Measurements from ENCODE around the gene CLCN7.

DNA sequence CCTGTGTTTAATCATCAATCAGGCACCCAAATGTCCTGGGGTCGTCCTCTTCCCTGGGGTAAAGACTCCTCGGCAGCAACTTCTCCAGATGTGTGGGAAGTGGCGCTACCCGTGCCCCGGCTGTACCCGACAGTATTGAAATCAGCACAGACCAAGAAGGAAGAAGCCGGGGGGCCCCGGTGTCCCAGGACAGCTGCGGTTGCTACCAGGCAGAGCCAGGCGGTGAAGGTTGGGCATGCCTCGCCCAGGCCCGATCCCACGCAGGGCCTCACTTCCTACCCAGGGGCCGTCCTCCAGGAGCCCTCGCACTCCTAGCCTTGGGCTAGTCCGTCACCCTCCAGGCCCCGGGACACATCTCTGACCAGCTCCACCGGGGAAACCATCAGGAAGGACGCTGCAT lies 21.5 kb downstream of the CLCN7 start:
- TF ChIP-seq, protein P1, sequence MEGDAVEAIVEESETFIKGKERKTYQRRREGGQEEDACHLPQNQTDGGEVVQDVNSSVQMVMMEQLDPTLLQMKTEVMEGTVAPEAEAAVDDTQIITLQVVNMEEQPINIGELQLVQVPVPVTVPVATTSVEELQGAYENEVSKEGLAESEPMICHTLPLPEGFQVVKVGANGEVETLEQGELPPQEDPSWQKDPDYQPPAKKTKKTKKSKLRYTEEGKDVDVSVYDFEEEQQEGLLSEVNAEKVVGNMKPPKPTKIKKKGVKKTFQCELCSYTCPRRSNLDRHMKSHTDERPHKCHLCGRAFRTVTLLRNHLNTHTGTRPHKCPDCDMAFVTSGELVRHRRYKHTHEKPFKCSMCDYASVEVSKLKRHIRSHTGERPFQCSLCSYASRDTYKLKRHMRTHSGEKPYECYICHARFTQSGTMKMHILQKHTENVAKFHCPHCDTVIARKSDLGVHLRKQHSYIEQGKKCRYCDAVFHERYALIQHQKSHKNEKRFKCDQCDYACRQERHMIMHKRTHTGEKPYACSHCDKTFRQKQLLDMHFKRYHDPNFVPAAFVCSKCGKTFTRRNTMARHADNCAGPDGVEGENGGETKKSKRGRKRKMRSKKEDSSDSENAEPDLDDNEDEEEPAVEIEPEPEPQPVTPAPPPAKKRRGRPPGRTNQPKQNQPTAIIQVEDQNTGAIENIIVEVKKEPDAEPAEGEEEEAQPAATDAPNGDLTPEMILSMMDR (conservative IDR thresholded peaks at IDR 0.05): no peak
- TF ChIP-seq EZH2 (IDR thresholded peaks at IDR 0.05; ENCODE audit: low read depth): no peak

Data from PC-9 (cell line).